ENCODE data around the gene ADAD2.

The ADAD2 gene

DNA sequence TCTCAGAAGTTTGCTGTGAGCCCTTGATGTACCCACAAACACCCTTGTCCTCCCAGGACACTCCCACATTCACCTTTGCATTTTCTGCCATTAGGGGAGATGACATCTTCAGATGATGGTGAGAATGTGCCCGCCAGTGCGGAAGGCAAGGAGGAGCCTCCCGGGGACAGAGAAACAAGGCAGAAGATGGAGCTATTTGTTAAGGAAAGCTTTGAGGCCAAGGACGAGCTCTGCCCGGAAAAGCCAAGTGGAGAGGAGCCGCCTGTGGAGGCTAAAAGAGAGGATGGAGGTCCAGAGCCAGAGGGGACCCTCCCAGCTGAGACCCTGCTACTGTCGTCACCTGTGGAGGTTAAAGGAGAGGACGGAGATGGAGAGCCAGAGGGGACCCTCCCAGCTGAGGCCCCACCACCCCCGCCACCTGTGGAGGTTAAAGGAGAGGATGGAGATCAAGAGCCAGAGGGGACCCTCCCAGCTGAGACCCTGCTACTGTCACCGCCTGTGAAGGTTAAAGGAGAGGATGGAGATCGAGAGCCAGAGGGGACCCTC is 21.1 kb upstream of the ADAD2 start:
- no peak for TF ChIP-seq ZNF565 (CRISPR knock-in tag; conservative IDR thresholded peaks at IDR 0.05; ENCODE audit: low read depth)
- TF ChIP-seq, protein P1, sequence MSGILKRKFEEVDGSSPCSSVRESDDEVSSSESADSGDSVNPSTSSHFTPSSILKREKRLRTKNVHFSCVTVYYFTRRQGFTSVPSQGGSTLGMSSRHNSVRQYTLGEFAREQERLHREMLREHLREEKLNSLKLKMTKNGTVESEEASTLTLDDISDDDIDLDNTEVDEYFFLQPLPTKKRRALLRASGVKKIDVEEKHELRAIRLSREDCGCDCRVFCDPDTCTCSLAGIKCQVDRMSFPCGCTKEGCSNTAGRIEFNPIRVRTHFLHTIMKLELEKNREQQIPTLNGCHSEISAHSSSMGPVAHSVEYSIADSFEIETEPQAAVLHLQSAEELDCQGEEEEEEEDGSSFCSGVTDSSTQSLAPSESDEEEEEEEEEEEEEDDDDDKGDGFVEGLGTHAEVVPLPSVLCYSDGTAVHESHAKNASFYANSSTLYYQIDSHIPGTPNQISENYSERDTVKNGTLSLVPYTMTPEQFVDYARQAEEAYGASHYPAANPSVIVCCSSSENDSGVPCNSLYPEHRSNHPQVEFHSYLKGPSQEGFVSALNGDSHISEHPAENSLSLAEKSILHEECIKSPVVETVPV (CRISPR knock-in tag; IDR thresholded peaks at IDR 0.05), result no peak
- TF ChIP-seq CSDC2 (CRISPR knock-in tag; IDR thresholded peaks at IDR 0.05), result no peak
- TF ChIP-seq, protein P2, sequence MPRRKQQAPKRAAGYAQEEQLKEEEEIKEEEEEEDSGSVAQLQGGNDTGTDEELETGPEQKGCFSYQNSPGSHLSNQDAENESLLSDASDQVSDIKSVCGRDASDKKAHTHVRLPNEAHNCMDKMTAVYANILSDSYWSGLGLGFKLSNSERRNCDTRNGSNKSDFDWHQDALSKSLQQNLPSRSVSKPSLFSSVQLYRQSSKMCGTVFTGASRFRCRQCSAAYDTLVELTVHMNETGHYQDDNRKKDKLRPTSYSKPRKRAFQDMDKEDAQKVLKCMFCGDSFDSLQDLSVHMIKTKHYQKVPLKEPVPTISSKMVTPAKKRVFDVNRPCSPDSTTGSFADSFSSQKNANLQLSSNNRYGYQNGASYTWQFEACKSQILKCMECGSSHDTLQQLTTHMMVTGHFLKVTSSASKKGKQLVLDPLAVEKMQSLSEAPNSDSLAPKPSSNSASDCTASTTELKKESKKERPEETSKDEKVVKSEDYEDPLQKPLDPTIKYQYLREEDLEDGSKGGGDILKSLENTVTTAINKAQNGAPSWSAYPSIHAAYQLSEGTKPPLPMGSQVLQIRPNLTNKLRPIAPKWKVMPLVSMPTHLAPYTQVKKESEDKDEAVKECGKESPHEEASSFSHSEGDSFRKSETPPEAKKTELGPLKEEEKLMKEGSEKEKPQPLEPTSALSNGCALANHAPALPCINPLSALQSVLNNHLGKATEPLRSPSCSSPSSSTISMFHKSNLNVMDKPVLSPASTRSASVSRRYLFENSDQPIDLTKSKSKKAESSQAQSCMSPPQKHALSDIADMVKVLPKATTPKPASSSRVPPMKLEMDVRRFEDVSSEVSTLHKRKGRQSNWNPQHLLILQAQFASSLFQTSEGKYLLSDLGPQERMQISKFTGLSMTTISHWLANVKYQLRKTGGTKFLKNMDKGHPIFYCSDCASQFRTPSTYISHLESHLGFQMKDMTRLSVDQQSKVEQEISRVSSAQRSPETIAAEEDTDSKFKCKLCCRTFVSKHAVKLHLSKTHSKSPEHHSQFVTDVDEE (CRISPR knock-in tag; IDR thresholded peaks at IDR 0.05), result no peak
- TF ChIP-seq OSR1 (CRISPR knock-in tag; IDR thresholded peaks at IDR 0.05), result no peak
- no peak for TF ChIP-seq RARB (CRISPR knock-in tag; IDR thresholded peaks at IDR 0.05)
- TF ChIP-seq SNAI2 (CRISPR knock-in tag; IDR thresholded peaks at IDR 0.05), result no peak
- no peak for TF ChIP-seq GLIS3 (CRISPR knock-in tag; IDR thresholded peaks at IDR 0.05)
- no peak for TF ChIP-seq ISL1 (CRISPR knock-in tag; IDR thresholded peaks at IDR 0.05)
- TF ChIP-seq ZNF8 (CRISPR knock-in tag; IDR thresholded peaks at IDR 0.05), result no peak
- TF ChIP-seq ZNF70 (CRISPR knock-in tag; IDR thresholded peaks at IDR 0.05), result no peak
- TF ChIP-seq ARNTL (CRISPR knock-in tag; IDR thresholded peaks at IDR 0.05; ENCODE audit: borderline replicate concordance, low read depth), result no peak
- TF ChIP-seq TOX (CRISPR knock-in tag; IDR thresholded peaks at IDR 0.05; ENCODE audit: borderline replicate concordance), result no peak
- TF ChIP-seq ZFP3 (CRISPR knock-in tag; IDR thresholded peaks at IDR 0.05), result no peak
- no peak for ATAC-seq

DNA sequence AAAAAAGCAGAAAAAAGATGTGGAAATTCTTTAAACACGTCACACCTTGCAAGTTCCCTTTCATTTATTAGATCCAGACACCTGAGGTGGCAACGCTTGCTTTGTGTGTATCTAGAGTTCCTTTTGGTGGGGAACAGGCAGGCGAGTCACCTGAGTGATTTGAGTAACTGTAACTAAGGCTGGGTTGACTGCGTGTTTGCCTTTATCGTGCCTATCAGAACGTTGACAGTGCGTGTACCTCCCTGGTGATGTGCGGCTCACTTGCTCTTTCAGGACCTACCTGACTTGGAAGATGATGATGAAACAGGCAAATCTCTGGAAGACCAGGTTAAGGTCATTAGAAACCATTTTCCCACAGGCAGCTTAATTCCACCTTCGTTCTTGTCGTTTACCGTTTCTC is 16.6 kb upstream of the ADAD2 start:
- TF ChIP-seq ZNF70 (CRISPR knock-in tag; IDR thresholded peaks at IDR 0.05) (no peak), TCF4 (CRISPR knock-in tag; IDR thresholded peaks at IDR 0.05; ENCODE audit: borderline replicate concordance) (no peak), ESRRG (CRISPR knock-in tag; IDR thresholded peaks at IDR 0.05) (no peak), PPARA (CRISPR knock-in tag; IDR thresholded peaks at IDR 0.05; ENCODE audit: borderline replicate concordance) (no peak), ISL1 (CRISPR knock-in tag; IDR thresholded peaks at IDR 0.05) (no peak), SNAI2 (CRISPR knock-in tag; IDR thresholded peaks at IDR 0.05) (no peak), GLIS3 (CRISPR knock-in tag; IDR thresholded peaks at IDR 0.05) (no peak), ARNTL (CRISPR knock-in tag; IDR thresholded peaks at IDR 0.05; ENCODE audit: borderline replicate concordance, low read depth) (no peak), ZFP30 (CRISPR knock-in tag; IDR thresholded peaks at IDR 0.05) (no peak), ZFP3 (CRISPR knock-in tag; IDR thresholded peaks at IDR 0.05) (no peak), OSR1 (CRISPR knock-in tag; IDR thresholded peaks at IDR 0.05) (no peak), ZNF8 (CRISPR knock-in tag; IDR thresholded peaks at IDR 0.05) (no peak), RARB (CRISPR knock-in tag; IDR thresholded peaks at IDR 0.05) (no peak), CSDC2 (CRISPR knock-in tag; IDR thresholded peaks at IDR 0.05) (no peak)
- TF ChIP-seq, protein P3, sequence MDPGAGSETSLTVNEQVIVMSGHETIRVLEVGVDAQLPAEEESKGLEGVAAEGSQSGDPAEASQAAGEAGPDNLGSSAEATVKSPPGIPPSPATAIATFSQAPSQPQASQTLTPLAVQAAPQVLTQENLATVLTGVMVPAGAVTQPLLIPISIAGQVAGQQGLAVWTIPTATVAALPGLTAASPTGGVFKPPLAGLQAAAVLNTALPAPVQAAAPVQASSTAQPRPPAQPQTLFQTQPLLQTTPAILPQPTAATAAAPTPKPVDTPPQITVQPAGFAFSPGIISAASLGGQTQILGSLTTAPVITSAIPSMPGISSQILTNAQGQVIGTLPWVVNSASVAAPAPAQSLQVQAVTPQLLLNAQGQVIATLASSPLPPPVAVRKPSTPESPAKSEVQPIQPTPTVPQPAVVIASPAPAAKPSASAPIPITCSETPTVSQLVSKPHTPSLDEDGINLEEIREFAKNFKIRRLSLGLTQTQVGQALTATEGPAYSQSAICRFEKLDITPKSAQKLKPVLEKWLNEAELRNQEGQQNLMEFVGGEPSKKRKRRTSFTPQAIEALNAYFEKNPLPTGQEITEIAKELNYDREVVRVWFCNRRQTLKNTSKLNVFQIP (CRISPR knock-in tag; IDR thresholded peaks at IDR 0.05; ENCODE audit: borderline replicate concordance, low read depth), result no peak
- TF ChIP-seq, protein P1 (CRISPR knock-in tag; IDR thresholded peaks at IDR 0.05), result no peak
- TF ChIP-seq, protein P4, sequence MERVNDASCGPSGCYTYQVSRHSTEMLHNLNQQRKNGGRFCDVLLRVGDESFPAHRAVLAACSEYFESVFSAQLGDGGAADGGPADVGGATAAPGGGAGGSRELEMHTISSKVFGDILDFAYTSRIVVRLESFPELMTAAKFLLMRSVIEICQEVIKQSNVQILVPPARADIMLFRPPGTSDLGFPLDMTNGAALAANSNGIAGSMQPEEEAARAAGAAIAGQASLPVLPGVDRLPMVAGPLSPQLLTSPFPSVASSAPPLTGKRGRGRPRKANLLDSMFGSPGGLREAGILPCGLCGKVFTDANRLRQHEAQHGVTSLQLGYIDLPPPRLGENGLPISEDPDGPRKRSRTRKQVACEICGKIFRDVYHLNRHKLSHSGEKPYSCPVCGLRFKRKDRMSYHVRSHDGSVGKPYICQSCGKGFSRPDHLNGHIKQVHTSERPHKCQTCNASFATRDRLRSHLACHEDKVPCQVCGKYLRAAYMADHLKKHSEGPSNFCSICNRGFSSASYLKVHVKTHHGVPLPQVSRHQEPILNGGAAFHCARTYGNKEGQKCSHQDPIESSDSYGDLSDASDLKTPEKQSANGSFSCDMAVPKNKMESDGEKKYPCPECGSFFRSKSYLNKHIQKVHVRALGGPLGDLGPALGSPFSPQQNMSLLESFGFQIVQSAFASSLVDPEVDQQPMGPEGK (CRISPR knock-in tag; IDR thresholded peaks at IDR 0.05; ENCODE audit: borderline replicate concordance), result no peak
- TF ChIP-seq, protein P5, sequence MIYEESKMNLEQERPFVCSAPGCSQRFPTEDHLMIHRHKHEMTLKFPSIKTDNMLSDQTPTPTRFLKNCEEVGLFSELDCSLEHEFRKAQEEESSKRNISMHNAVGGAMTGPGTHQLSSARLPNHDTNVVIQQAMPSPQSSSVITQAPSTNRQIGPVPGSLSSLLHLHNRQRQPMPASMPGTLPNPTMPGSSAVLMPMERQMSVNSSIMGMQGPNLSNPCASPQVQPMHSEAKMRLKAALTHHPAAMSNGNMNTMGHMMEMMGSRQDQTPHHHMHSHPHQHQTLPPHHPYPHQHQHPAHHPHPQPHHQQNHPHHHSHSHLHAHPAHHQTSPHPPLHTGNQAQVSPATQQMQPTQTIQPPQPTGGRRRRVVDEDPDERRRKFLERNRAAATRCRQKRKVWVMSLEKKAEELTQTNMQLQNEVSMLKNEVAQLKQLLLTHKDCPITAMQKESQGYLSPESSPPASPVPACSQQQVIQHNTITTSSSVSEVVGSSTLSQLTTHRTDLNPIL (CRISPR knock-in tag; IDR thresholded peaks at IDR 0.05; ENCODE audit: low read depth), result no peak
- TF ChIP-seq, protein P2 (CRISPR knock-in tag; IDR thresholded peaks at IDR 0.05), result no peak
- ATAC-seq, result no peak
